Measurements from ENCODE around the gene IL23R. TPM values are rescaled to one million over a fixed set of nuclear protein-coding genes. Genes with fewer than 3 reads are reported as not detected.

IL23R gene
- total RNA-seq, 4 donors from 2014 or later: not detected

GRCh38 chr1:67262735-67263134, 96.5 kb downstream of the IL23R start:
- H3K9me3 ChIP-seq: no peaks in the 10 kb centered on the region
- no peak for ATAC-seq
- intact Hi-C loops (cut with DNase I; ENCODE audit: low total_unique reads) (no loop called here), in situ Hi-C loops (cut with MboI; ENCODE audit: low sequenced_read_pairs in 4 of 4) (no loop called here)
- DNase-seq: no peak
- no peaks in the 10 kb centered on the region for H3K4me1 ChIP-seq
- TF ChIP-seq POLR2A (IDR thresholded peaks at IDR 0.05) (no peak), CTCF (IDR thresholded peaks at IDR 0.05 in 4 of 5, conservative IDR thresholded peaks at IDR 0.05 in 1 of 5) (no peak)
- H3K27me3 ChIP-seq: no peaks in the 10 kb centered on the region
- H3K4me3 ChIP-seq: no peak overlapping the region
- H3K36me3 ChIP-seq: no peaks in the 10 kb centered on the region
- no peak overlapping the region for H3K27ac ChIP-seq

GRCh38 chr1:67264152-67264551, 97.9 kb downstream of the IL23R start:
- no peak overlapping the region for H3K4me3 ChIP-seq
- DNase-seq (no peak), ATAC-seq (no peak)
- H3K27ac ChIP-seq: no peak overlapping the region
- H3K9me3 ChIP-seq: no peaks in the 10 kb centered on the region
- no peaks in the 10 kb centered on the region for H3K36me3 ChIP-seq
- intact Hi-C loops (cut with DNase I; ENCODE audit: low total_unique reads): no loop called here
- H3K27me3 ChIP-seq: no peaks in the 10 kb centered on the region
- in situ Hi-C loops (cut with MboI; ENCODE audit: low sequenced_read_pairs in 4 of 4): no loop called here
- TF ChIP-seq POLR2A (IDR thresholded peaks at IDR 0.05): no peak
- TF ChIP-seq CTCF (IDR thresholded peaks at IDR 0.05 in 4 of 5, conservative IDR thresholded peaks at IDR 0.05 in 1 of 5): no peak
- H3K4me1 ChIP-seq: no peaks in the 10 kb centered on the region

GRCh38 chr1:67264899-67265298, 98.6 kb downstream of the IL23R start:
- no peak for ATAC-seq
- TF ChIP-seq CTCF (IDR thresholded peaks at IDR 0.05 in 4 of 5, conservative IDR thresholded peaks at IDR 0.05 in 1 of 5) (no peak), POLR2A (IDR thresholded peaks at IDR 0.05) (no peak)
- in situ Hi-C loops (cut with MboI; ENCODE audit: low sequenced_read_pairs in 4 of 4) (no loop called here), intact Hi-C loops (cut with DNase I; ENCODE audit: low total_unique reads) (no loop called here)
- Histone ChIP-seq H3K4me3 (no peak overlapping the region), H3K27me3 (no peaks in the 10 kb centered on the region), H3K9me3 (no peaks in the 10 kb centered on the region), H3K27ac (no peak overlapping the region), H3K4me1 (no peaks in the 10 kb centered on the region), H3K36me3 (no peaks in the 10 kb centered on the region)
- DNase-seq: no peak

- H3K27me3 ChIP-seq: no peaks in the 10 kb centered on the region
- intact Hi-C loops (cut with DNase I; ENCODE audit: low total_unique reads): no loop called here
- no peaks in the 10 kb centered on the region for H3K9me3 ChIP-seq
- H3K4me3 ChIP-seq: no peak overlapping the region
- TF ChIP-seq POLR2A (IDR thresholded peaks at IDR 0.05): no peak
- TF ChIP-seq CTCF (IDR thresholded peaks at IDR 0.05 in 4 of 5, conservative IDR thresholded peaks at IDR 0.05 in 1 of 5): no peak
- H3K27ac ChIP-seq: no peak overlapping the region
- DNase-seq (no peak), ATAC-seq (no peak)
- no peaks in the 10 kb centered on the region for H3K4me1 ChIP-seq
- in situ Hi-C loops (cut with MboI; ENCODE audit: low sequenced_read_pairs in 4 of 4): no loop called here
- no peaks in the 10 kb centered on the region for H3K36me3 ChIP-seq
These were observed 102.8 kb downstream of the IL23R start for GRCh38 chr1:67269061-67269460.

GRCh38 chr1:67270541-67270940, 104.3 kb downstream of the IL23R start:
- intact Hi-C loops (cut with DNase I; ENCODE audit: low total_unique reads): no loop called here
- no peak overlapping the region for H3K27ac ChIP-seq
- no peak for TF ChIP-seq POLR2A (IDR thresholded peaks at IDR 0.05)
- no peak for TF ChIP-seq CTCF (IDR thresholded peaks at IDR 0.05 in 4 of 5, conservative IDR thresholded peaks at IDR 0.05 in 1 of 5)
- ATAC-seq (no peak), DNase-seq (no peak)
- in situ Hi-C loops (cut with MboI; ENCODE audit: low sequenced_read_pairs in 4 of 4): no loop called here
- no peaks in the 10 kb centered on the region for H3K9me3 ChIP-seq
- no peak overlapping the region for H3K4me3 ChIP-seq
- no peaks in the 10 kb centered on the region for H3K36me3 ChIP-seq
- H3K4me1 ChIP-seq: no peaks in the 10 kb centered on the region
- H3K27me3 ChIP-seq: no peaks in the 10 kb centered on the region

Data from gastrocnemius medialis (tissue), 4 donors.